Measurements from ENCODE around the gene ZNF516.

- TF ChIP-seq CTCF (IDR thresholded peaks at IDR 0.05) (no peak), EP300 (IDR thresholded peaks at IDR 0.05) (no peak)
Measured at GRCh38 chr18:76445741-76446232, 49.3 kb downstream of the ZNF516 start.
